GM18867 (cell line): ENCODE measurements around the gene PLEKHG1.
A peak's percentile ranks its signal among the peaks of the same experiment; 100 is the strongest.

Experiments
- ATAC-seq: cut with Tn5 transposase; IDR thresholded peaks from one replicate; pipeline ENCODE4 v1.9.1; 2021; ENCODE audit warnings: mild to moderate bottlenecking, moderate library complexity; ENCODE audit not compliant: unreplicated experiment

PLEKHG1 gene

DNA sequence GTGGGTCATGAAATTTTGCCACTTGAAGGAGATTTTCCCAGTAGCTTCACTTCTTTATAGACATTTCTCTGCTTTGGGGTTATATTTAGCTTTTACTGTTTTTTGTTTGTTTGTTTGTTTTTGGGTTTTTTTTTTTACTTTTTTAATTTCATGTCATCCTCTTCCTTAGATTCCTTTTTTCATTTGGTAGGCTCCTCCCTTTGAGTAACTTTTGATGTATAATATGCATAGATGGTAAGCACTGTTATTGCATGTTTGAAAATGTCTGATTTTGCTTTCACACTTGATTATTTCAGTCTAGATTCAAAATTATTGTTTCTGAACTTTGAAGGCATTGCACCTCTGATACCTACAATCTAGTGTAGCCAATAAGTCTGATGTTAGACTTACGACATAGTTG lies 37.6 kb downstream of the PLEKHG1 start:
- no peak for ATAC-seq

DNA sequence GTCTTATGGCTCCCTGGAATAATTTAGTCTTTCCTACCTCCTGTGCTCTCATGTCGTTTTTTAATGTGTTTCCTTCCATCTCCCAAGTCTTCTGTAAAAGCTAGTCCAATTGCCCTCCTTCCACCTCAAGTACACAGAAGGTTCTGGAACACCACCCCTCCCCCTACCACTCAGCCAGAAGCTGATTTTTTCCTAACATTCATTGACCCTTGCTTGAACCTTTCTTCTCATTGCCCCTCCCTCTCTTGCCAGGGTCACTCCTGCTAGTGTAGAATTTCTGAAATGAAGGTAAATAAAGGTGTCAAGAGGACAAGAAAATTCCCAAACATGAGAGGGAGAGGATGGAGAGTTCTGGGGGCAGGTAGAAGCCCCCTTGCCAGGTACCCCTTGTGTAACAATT lies 38.6 kb downstream of the PLEKHG1 start:
- no peak for ATAC-seq

DNA sequence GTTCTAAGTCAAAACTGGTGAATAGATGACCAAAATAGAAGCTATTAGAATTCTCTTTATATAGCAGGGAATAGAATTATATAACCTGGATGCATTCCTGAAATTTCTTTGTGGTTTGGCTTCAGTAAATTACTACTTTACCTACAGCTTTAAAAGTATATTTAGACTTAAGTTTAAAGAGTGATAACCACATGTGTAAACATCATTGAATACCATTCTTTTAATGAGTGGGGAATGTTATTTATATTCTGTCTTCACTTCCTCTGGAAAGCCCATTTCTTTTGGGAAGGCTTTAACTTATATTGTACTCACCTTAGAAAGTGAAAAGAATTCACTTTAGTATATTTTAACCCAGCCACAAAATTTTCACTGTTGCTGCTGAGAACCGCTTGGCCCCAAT lies 39.1 kb downstream of the PLEKHG1 start:
- no peak for ATAC-seq

DNA sequence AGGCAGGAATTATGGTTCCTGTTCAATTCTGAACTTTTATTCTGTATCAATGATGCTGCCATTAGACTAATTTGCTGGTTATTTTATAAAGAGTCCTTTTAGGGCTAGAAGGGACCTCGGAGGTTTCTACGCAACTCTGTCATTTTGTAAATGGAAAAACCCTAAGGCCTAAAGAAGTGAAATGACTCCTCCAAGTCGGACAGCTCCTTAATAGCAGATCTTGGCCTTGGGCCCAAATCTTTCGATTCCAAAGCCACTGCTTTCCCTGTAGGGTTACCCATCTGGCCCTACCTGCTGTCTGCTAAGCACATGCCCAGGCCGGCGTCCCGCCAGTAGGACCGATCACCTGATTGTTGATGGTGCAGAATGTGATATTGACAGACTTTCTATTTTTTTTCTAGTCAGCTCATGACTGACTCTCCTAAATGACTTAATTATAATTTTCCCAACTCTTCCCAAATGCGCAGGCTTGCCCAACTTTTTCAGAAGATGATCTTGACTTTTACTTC lies 40.2 kb downstream of the PLEKHG1 start:
- ATAC-seq, result no peak

DNA sequence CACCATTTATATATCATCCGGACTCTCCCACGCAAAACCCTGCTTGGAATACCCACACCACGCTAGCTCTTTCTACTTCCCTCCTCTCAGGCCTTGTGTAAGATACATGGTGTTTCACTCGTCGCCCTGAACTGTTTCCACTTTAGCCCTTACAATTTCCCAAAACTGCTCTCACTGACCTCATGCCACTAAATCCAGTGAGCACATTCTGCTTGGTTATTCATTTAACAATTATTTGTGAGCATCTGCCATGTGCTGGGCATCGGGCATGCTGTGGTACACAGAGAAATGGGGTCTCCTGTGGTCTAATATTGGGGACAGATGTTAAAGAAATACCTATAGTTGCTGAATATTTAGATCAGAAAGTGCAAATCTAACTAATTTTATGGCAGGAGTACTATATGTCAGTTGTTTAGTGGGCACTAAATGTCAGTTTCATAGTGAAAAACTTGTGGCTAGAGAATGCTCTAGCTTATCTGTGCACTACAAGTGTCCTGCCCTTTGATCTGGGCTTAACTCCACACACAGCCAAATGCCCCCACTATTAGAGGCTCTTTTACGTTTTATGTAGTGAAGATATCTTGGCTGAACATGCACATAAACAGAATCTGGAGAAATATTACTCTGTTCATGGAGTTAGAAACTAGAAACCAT lies 41.0 kb downstream of the PLEKHG1 start:
- peak; percentile 44 for ATAC-seq

DNA sequence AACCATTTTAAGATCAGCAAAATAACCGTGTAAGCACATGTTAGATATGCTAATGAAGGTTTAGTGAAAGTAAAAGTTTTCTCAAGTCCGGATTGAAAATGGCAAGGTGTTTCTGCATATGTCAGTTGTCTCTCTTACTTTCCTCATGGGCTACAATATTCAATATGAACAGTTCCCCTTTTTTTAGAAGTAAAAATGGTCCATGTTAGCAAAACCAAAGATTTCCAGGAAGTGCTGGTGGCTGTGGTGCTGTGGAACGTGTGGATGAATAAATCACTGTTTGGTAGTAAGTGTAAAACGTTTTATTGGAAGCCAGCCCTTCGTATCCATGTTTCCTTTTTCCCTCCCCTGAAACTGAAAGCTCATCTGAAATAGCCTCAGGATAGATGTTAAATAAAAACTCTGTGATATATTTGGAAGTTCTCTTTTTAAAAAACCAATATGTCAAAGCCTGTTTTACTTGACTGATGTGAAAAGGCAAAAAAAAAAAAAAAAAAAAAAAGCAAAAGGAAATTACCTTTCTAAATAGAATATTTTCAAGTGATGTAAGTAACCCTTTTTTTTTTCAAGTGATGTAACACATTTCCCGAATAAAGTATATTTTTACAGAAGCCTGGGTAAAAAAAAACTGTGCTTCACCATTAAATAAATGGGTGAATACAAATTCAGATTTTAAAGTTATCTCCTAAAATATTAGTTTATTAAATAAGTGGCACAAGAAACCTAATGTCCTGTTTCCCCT lies 41.9 kb downstream of the PLEKHG1 start:
- peak; percentile 72 for ATAC-seq

DNA sequence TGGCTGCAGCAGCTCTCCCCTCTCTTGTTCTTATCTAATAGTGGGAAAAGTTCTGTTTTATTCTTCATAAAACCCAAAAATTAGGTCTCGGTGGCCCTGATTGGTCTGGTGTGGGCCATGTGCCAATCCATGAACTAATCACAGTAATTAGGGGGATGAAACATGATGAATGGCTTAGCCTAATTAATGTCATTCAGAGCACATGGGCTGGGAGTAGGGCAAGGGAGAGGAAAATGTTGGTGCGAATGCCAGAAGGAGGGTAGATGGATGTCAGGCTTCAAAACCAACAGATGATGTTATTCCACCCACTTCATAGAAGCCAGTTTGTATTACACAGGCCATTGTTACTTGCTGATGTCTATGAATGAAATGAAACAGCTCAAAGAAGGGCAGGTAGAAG lies 46.5 kb downstream of the PLEKHG1 start:
- no peak for ATAC-seq

DNA sequence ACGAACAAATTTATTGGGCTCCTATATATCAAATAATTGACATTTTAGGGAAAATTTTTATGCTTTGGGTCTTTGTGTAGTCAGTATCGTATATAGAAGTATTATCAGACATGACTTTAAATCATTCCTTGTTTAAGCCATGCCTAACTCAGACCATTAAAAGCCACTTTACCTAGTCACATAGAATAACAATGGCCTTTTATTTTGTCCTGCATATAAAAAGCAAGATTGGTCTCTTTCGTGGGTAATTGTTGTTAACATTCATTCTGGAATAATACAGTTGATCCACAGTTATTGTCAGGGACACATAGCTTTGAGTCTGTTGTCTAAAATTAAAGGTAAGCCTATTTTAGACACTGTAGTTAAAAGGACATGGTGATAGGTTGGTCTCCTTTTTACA lies 47.4 kb downstream of the PLEKHG1 start:
- no peak for ATAC-seq
